GM23338 (cell line): ENCODE results near the gene PTPRN2. TPM values are rescaled to one million over a fixed set of nuclear protein-coding genes. Genes with fewer than 3 reads are reported as not detected.
"Not testable (repeated sequence)": the region's sequence is repeated elsewhere in the genome, so short reads cannot be mapped to it uniquely, and the experiment has no call there.

Experiments
- ATAC-seq: fragments of 200-7000 bp; cut with Tn5 transposase; 3 replicates; pipeline ENCODE4 v1.9.1; 2020
- DNase-seq: peaks from one replicate; pipeline ENCODE4 v3.0.0-alpha.2; 2015; ENCODE audit warnings: low spot score
- H2AFZ ChIP-seq: fragments of 200-600 bp; sonication (generic); 2 replicates; pipeline ENCODE4 v1.8.0; 2016; ENCODE audit warnings: antibody characterized with exemption, mild to moderate bottlenecking, moderate library complexity
- H3F3A ChIP-seq: fragments of 200-600 bp; sonication (generic); replicated peaks from 2 replicates; pipeline ENCODE4 v1.8.0; 2017; ENCODE audit warnings: antibody characterized with exemption, mixed run types, low read depth
- H3K27ac ChIP-seq: fragments of 200-600 bp; sonication (generic); 2 replicates; pipeline ENCODE4 v1.6.1; 2016; ENCODE audit warnings: low read depth
- H3K27me3 ChIP-seq: fragments of 200-600 bp; sonication (generic); 2 replicates; pipeline ENCODE4 v1.8.0; 2016; ENCODE audit warnings: mild to moderate bottlenecking, mixed run types, moderate library complexity; ENCODE audit not compliant: insufficient read depth
- H3K36me3 ChIP-seq: fragments of 200-600 bp; sonication (generic); 2 replicates; pipeline ENCODE4 v1.8.0; 2016; ENCODE audit warnings: mild to moderate bottlenecking; ENCODE audit not compliant: insufficient read depth
- H3K4me1 ChIP-seq: fragments of 200-600 bp; sonication (generic); 2 replicates; pipeline ENCODE4 v1.8.0; 2016; ENCODE audit warnings: mild to moderate bottlenecking, moderate library complexity; ENCODE audit not compliant: insufficient read depth
- H3K4me2 ChIP-seq: fragments of 200-600 bp; sonication (generic); 2 replicates; pipeline ENCODE4 v1.7.1; 2017; ENCODE audit warnings: mixed run types
- H3K4me3 ChIP-seq: fragments of 200-600 bp; sonication (generic); 2 replicates; pipeline ENCODE4 v1.6.1; 2016; ENCODE audit warnings: mixed run types
- H3K79me2 ChIP-seq: fragments of 200-600 bp; sonication (generic); replicated peaks from 2 replicates; pipeline ENCODE4 v1.8.0; 2017; ENCODE audit warnings: mild to moderate bottlenecking; ENCODE audit not compliant: insufficient read depth
- H3K9me2 ChIP-seq: fragments of 200-600 bp; sonication (generic); 2 replicates; pipeline ENCODE4 v1.8.0; 2017; ENCODE audit not compliant: insufficient read depth
- H4K20me1 ChIP-seq: fragments of 200-600 bp; sonication (generic); replicated peaks from 2 replicates; pipeline ENCODE4 v1.8.0; 2017; ENCODE audit warnings: mild to moderate bottlenecking; ENCODE audit not compliant: insufficient read depth
- H3K27ac Mint-ChIP-seq: 2 replicates; pipeline ENCODE4 v1.8.0; 2020; ENCODE audit warnings: inconsistent platforms, mild to moderate bottlenecking, moderate library complexity, mixed read lengths
- H3K27me3 Mint-ChIP-seq: 3 replicates; pipeline ENCODE4 v1.8.0; 2022; ENCODE audit warnings: low read depth, mild to moderate bottlenecking, moderate library complexity, mixed read lengths, inconsistent platforms; ENCODE audit not compliant: insufficient read depth, poor library complexity
- H3K36me3 Mint-ChIP-seq: 3 replicates; pipeline ENCODE4 v1.8.0; 2021; ENCODE audit warnings: low read depth, mild to moderate bottlenecking, inconsistent platforms, moderate library complexity, mixed read lengths
- H3K4me1 Mint-ChIP-seq: 3 replicates; pipeline ENCODE4 v1.8.0; 2020; ENCODE audit warnings: mild to moderate bottlenecking, inconsistent platforms, mixed read lengths
- H3K4me3 Mint-ChIP-seq: 3 replicates; pipeline ENCODE4 v1.8.0; 2021; ENCODE audit warnings: moderate library complexity, mild to moderate bottlenecking, inconsistent platforms, mixed read lengths
- H3K9me3 Mint-ChIP-seq: 3 replicates; pipeline ENCODE4 v1.8.0; 2020; ENCODE audit warnings: moderate library complexity, mild to moderate bottlenecking, inconsistent platforms, mixed read lengths
- EZH2 ChIP-seq: fragments of 200-600 bp; sonication (generic); IDR thresholded peaks from one replicate; pipeline ENCODE4 v1.8.0; 2017; ENCODE audit warnings: antibody characterized with exemption, mild to moderate bottlenecking, low read depth; ENCODE audit not compliant: unreplicated experiment
- JUNB ChIP-seq: IDR thresholded peaks from one replicate; pipeline ENCODE4 v1.6.1; 2016; ENCODE audit warnings: antibody characterized with exemption; ENCODE audit not compliant: unreplicated experiment
- NANOG ChIP-seq: IDR thresholded peaks from 2 replicates; pipeline ENCODE4 v1.6.1; 2016; ENCODE audit warnings: antibody characterized with exemption, borderline replicate concordance
- POLR2AphosphoS5 ChIP-seq: IDR thresholded peaks from 2 replicates; pipeline ENCODE4 v1.6.1; 2016; ENCODE audit warnings: antibody characterized with exemption, low read depth
- STAT1 ChIP-seq: IDR thresholded peaks from one replicate; pipeline ENCODE4 v1.6.1; 2016; ENCODE audit warnings: antibody characterized with exemption; ENCODE audit not compliant: unreplicated experiment
- ZNF331 ChIP-seq: fragments of 250-450 bp; sonication (Bioruptor Pico); IDR thresholded peaks from 2 replicates; pipeline ENCODE4 v1.5.0; 2020; ENCODE audit warnings: low read depth, mild to moderate bottlenecking, moderate library complexity
- ZNF462 ChIP-seq: fragments of 250-450 bp; sonication (Bioruptor Pico); IDR thresholded peaks from 2 replicates; pipeline ENCODE4 v1.5.0; 2020; ENCODE audit warnings: mild to moderate bottlenecking, moderate library complexity
- polyA plus RNA-seq: library from polyadenylated mRNA; unstranded; fragments of >200 nt; fragmentation: Nextera tagmentation; extraction: Ambion mirVana; gene quantifications from 2 replicates; pipeline ENCODE4 v1.2.1, GENCODE V29; 2016
- total RNA-seq: library from RNA; depleted of rRNA; stranded (reverse); fragments of >200 nt; shearing (Covaris generic); gene quantifications from 2 replicates; pipeline ENCODE4 v1.2.3, GENCODE V29; 2014
- TF ChIP-seq, protein P1 (sequence below), 2 experiments: fragments of 200-600 bp in 1 of 2; sonication (generic) in 1 of 2; conservative IDR thresholded peaks; 2 replicates each; pipeline versions ENCODE4 v1.5.1 to v1.6.1; 2016 to 2017; ENCODE audit warnings: antibody characterized with exemption in 2 of 2, low read depth in 2 of 2, mild to moderate bottlenecking in 2 of 2, moderate library complexity in 1 of 2
- TF ChIP-seq, protein P2 (sequence below): IDR thresholded peaks from 2 replicates; pipeline ENCODE4 v1.6.1; 2016; ENCODE audit warnings: antibody characterized with exemption

The PTPRN2 gene
- total and polyA plus RNA-seq, 2 experiments from 2014 or later = 0.87 to 4.0 TPM

DNA sequence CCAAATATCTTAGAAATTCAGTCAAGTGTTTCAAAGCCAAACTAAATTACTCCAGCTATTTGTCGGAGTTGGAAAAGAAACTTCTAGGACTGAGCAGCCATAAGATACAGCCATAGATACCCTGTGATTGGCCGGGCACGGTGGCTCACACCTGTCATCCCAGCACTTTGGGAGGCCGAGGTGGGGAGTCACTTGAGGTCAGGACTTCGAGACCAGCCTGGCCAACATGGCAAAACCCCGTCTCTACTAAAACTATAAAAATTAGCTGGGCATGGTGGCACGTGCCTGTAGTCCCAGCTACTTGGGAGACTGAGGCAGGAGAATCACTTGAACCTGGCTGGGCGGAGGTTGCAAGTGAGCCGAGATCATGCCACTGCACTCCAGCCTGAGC is 607.3 kb downstream of the PTPRN2 start:
- not testable (repeated sequence) for H3K4me1 ChIP-seq, ATAC-seq, H3K27me3 ChIP-seq, H3K4me2 ChIP-seq, H3K27ac ChIP-seq, DNase-seq, H3F3A ChIP-seq, H3K4me3 Mint-ChIP-seq, H3K4me3 ChIP-seq, H3K36me3 ChIP-seq, H4K20me1 ChIP-seq, H3K27me3 Mint-ChIP-seq, H3K9me2 ChIP-seq, H3K27ac Mint-ChIP-seq, H3K4me1 Mint-ChIP-seq, H2AFZ ChIP-seq, H3K79me2 ChIP-seq
- Mint-ChIP-seq H3K9me3 (peaks cover 91% of the 10 kb centered on the region), H3K36me3 (peaks cover 46% of the 10 kb centered on the region)

- Histone ChIP-seq H3K36me3 (peaks cover 4% of the 10 kb centered on the region; the same call in 1 of the 2 replicates), H3K27ac (no peak overlapping the region), H4K20me1 (no peaks in the 10 kb centered on the region), H3K4me1 (no peaks in the 10 kb centered on the region), H2AFZ (no peak overlapping the region), H3K9me2 (no peaks in the 10 kb centered on the region), H3K79me2 (no peaks in the 10 kb centered on the region), H3K4me2 (no peak overlapping the region), H3K4me3 (no peak overlapping the region), H3K27me3 (no peaks in the 10 kb centered on the region), H3F3A (no peaks in the 10 kb centered on the region)
- peaks cover 91% of the 10 kb centered on the region for H3K9me3 Mint-ChIP-seq
- no peak overlapping the region for H3K4me3 Mint-ChIP-seq
- no peak for ATAC-seq
- peaks cover 45% of the 10 kb centered on the region for H3K36me3 Mint-ChIP-seq
- peaks cover 8% of the 10 kb centered on the region for H3K27me3 Mint-ChIP-seq
- no peaks in the 10 kb centered on the region for H3K4me1 Mint-ChIP-seq
- H3K27ac Mint-ChIP-seq = no peak overlapping the region
- DNase-seq = no peak
- TF ChIP-seq, protein P1, sequence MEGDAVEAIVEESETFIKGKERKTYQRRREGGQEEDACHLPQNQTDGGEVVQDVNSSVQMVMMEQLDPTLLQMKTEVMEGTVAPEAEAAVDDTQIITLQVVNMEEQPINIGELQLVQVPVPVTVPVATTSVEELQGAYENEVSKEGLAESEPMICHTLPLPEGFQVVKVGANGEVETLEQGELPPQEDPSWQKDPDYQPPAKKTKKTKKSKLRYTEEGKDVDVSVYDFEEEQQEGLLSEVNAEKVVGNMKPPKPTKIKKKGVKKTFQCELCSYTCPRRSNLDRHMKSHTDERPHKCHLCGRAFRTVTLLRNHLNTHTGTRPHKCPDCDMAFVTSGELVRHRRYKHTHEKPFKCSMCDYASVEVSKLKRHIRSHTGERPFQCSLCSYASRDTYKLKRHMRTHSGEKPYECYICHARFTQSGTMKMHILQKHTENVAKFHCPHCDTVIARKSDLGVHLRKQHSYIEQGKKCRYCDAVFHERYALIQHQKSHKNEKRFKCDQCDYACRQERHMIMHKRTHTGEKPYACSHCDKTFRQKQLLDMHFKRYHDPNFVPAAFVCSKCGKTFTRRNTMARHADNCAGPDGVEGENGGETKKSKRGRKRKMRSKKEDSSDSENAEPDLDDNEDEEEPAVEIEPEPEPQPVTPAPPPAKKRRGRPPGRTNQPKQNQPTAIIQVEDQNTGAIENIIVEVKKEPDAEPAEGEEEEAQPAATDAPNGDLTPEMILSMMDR (conservative IDR thresholded peaks at IDR 0.05; ENCODE audit: low read depth in 2 of 2) = no peak
- TF ChIP-seq STAT1 = no peak
- TF ChIP-seq POLR2AphosphoS5 = no peak
- TF ChIP-seq ZNF462 (CRISPR knock-in tag) = no peak
- TF ChIP-seq NANOG = no peak
- TF ChIP-seq JUNB = no peak
- no peak for TF ChIP-seq EZH2
- TF ChIP-seq, protein P2, sequence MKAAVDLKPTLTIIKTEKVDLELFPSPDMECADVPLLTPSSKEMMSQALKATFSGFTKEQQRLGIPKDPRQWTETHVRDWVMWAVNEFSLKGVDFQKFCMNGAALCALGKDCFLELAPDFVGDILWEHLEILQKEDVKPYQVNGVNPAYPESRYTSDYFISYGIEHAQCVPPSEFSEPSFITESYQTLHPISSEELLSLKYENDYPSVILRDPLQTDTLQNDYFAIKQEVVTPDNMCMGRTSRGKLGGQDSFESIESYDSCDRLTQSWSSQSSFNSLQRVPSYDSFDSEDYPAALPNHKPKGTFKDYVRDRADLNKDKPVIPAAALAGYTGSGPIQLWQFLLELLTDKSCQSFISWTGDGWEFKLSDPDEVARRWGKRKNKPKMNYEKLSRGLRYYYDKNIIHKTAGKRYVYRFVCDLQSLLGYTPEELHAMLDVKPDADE = no peak
- no peak for TF ChIP-seq ZNF331 (CRISPR knock-in tag)
Observed at GRCh38 chr7:157979636-157980340, 607.8 kb downstream of the PTPRN2 start.
